ENCODE data around the gene SH2D2A. TPM values are rescaled to one million over a fixed set of nuclear protein-coding genes. Genes with fewer than 3 reads are reported as not detected.

Gene SH2D2A
- total RNA-seq, 1 donor from 2014 or later = 2.2 TPM

- no peak overlapping the region for H3K27ac Mint-ChIP-seq
- no peaks in the 10 kb centered on the region for H3K36me3 Mint-ChIP-seq
- H3K9me3 Mint-ChIP-seq = no peaks in the 10 kb centered on the region
- peaks cover 28% of the 10 kb centered on the region for H3K4me1 Mint-ChIP-seq (ENCODE audit: unreplicated experiment)
- H3K4me3 Mint-ChIP-seq = no peak overlapping the region
- peaks cover 82% of the 10 kb centered on the region for H3K27me3 Mint-ChIP-seq
- no peak for TF ChIP-seq CTCF (conservative IDR thresholded peaks at IDR 0.05)
- no peak for DNase-seq (ENCODE audit: extremely low spot score, unreplicated experiment)
Measured at GRCh38 chr1:156853761-156854160, 37.1 kb upstream of the SH2D2A start.

- Mint-ChIP-seq H3K9me3 (no peaks in the 10 kb centered on the region), H3K27ac (no peak overlapping the region), H3K27me3 (peaks cover 82% of the 10 kb centered on the region), H3K4me1 (ENCODE audit: unreplicated experiment) (peaks cover 24% of the 10 kb centered on the region), H3K36me3 (no peaks in the 10 kb centered on the region), H3K4me3 (no peak overlapping the region)
- no peak for TF ChIP-seq CTCF (conservative IDR thresholded peaks at IDR 0.05)
- DNase-seq (ENCODE audit: extremely low spot score, unreplicated experiment) = no peak
Measured at GRCh38 chr1:156852418-156852874, 35.8 kb upstream of the SH2D2A start.

- Mint-ChIP-seq H3K27ac (no peak overlapping the region), H3K36me3 (peaks cover 4% of the 10 kb centered on the region), H3K27me3 (peaks cover 82% of the 10 kb centered on the region), H3K4me1 (ENCODE audit: unreplicated experiment) (peaks cover 29% of the 10 kb centered on the region), H3K4me3 (no peak overlapping the region), H3K9me3 (no peaks in the 10 kb centered on the region)
- TF ChIP-seq CTCF (conservative IDR thresholded peaks at IDR 0.05) = no peak
- no peak for DNase-seq (ENCODE audit: extremely low spot score, unreplicated experiment)
Measured at GRCh38 chr1:156851779-156852417, 35.2 kb upstream of the SH2D2A start.

- TF ChIP-seq CTCF (conservative IDR thresholded peaks at IDR 0.05) = no peak
- peaks cover 5% of the 10 kb centered on the region for H3K36me3 Mint-ChIP-seq
- no peak overlapping the region for H3K4me3 Mint-ChIP-seq
- H3K27me3 Mint-ChIP-seq = peaks cover 92% of the 10 kb centered on the region
- no peak overlapping the region for H3K27ac Mint-ChIP-seq
- H3K9me3 Mint-ChIP-seq = no peaks in the 10 kb centered on the region
- H3K4me1 Mint-ChIP-seq (ENCODE audit: unreplicated experiment) = peaks cover 26% of the 10 kb centered on the region
- DNase-seq (ENCODE audit: extremely low spot score, unreplicated experiment) = no peak
Measured at GRCh38 chr1:156849151-156849496, 32.5 kb upstream of the SH2D2A start.

GRCh38 chr1:156848461-156849150, 32.0 kb upstream of the SH2D2A start:
- DNase-seq (ENCODE audit: extremely low spot score, unreplicated experiment) = no peak
- Mint-ChIP-seq H3K27me3 (peaks cover 93% of the 10 kb centered on the region), H3K4me1 (ENCODE audit: unreplicated experiment) (peaks cover 26% of the 10 kb centered on the region), H3K36me3 (peaks cover 5% of the 10 kb centered on the region), H3K9me3 (no peaks in the 10 kb centered on the region), H3K27ac (no peak overlapping the region), H3K4me3 (no peak overlapping the region)
- no peak for TF ChIP-seq CTCF (conservative IDR thresholded peaks at IDR 0.05)

Data from type B pancreatic cell (in vitro differentiated cells).